Mucosa of stomach (tissue), 1 donor: ENCODE measurements around the gene SFSWAP.
"Not testable (repeated sequence)": the region's sequence is repeated elsewhere in the genome, so short reads cannot be mapped to it uniquely, and the experiment has no call there.

ENCODE experiments used
- H3K27me3 ChIP-seq: one replicate; pipeline ENCODE4 v1.7.0; 2013; ENCODE audit warnings: mild to moderate bottlenecking, low read length; ENCODE audit not compliant: control insufficient read depth, insufficient read depth
- H3K36me3 ChIP-seq: one replicate; pipeline ENCODE4 v1.7.0; 2013; ENCODE audit warnings: low read length; ENCODE audit not compliant: control insufficient read depth, insufficient read depth
- H3K4me1 ChIP-seq: one replicate; pipeline ENCODE4 v1.7.0; 2013; ENCODE audit warnings: mild to moderate bottlenecking, low read length; ENCODE audit not compliant: control insufficient read depth, insufficient read depth
- H3K4me3 ChIP-seq: one replicate; pipeline ENCODE4 v1.7.0; 2013; ENCODE audit warnings: low read length
- H3K9ac ChIP-seq: one replicate; pipeline ENCODE4 v1.7.0; 2013; ENCODE audit warnings: mild to moderate bottlenecking, low read length, moderate library complexity
- H3K9me3 ChIP-seq: one replicate; pipeline ENCODE4 v1.7.0; 2013; ENCODE audit warnings: mild to moderate bottlenecking, low read length, moderate library complexity; ENCODE audit not compliant: control insufficient read depth
- donor health status: Pancreatic carcinoma.

SFSWAP gene

DNA sequence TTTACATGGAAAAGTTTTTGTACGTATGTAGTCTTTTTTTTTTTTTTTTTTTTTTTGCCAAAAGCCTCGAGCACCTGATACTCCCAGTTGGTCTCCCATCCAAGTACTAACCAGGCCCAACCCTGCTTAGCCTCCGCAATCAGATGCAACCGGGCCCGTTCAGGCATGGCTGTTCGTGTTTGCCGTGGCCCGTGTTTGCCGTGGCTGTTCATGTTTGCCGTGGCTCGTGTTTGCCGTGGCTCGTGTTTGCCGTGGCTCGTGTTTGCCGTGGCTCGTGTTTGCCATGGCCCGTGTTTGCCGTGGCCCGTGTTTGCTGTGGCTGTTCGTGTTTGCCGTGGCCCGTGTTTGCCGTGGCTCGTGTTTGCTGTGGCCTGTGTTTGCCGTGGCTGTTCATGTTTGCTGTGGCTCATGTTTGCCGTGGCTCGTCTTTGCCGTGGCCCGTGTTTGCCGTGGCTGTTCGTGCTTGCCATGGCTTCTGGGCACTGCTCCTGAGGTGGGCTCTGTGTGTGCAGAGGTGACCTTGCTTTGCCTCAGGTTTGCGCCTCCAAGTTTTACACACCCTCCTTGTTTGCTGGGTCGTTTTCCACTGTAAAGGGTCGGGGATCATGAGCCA, 90.5 kb downstream of the SFSWAP start:
- peaks cover 7% of the 10 kb centered on the region for H3K36me3 ChIP-seq
- H3K4me1 ChIP-seq = peaks cover 5% of the 10 kb centered on the region
- H3K27me3 ChIP-seq = no peaks in the 10 kb centered on the region
- no peaks in the 10 kb centered on the region for H3K9me3 ChIP-seq
- H3K9ac ChIP-seq = no peak overlapping the region
- H3K4me3 ChIP-seq = no peak overlapping the region

DNA sequence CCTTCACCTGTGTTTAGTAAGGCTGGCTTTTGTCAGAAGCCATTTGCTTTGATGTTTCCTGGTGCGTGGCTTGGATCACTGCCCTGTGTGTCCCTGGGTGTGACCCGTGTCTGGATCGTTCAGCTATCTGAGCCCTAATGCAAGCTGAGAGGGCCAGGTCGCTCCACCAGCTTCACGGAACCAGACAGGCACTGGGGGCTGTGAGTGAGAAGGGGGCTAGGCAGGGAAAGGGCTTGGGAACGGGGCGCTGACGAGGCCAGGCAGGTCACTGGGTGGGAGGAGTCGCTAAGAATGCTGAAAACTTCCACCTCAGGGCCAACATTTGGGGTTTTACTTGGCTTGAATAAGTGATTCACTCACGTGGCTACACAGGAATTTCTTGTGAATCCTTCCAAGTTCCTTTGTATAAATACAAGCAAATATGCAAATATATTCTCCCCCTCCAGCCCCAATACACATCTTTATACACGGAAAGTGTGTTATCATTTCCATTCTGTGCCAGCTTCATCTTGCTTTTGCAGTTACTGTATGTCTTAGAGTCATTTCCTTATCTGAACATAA, 93.2 kb downstream of the SFSWAP start:
- no peak overlapping the region for H3K9ac ChIP-seq
- H3K4me3 ChIP-seq = no peak overlapping the region

DNA sequence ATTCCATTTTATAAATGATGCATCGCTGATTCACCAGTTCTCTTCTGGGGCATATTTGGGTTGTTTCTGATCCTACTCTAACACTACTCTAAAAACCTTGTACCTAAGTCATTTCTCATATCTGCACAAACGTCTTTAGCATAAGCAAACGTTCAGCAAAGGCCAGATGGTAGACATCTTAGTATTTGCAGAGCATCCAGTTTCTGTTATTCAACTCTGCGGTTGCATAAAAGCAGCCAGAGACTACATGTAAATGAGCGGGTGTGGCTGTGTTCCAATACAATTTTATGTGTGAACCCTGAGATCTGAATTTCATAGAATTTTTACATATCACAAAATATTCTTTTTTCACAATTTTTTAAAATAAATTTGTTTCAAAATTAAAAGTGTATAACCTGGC, 94.5 kb downstream of the SFSWAP start:
- H3K4me1 ChIP-seq = peaks cover 5% of the 10 kb centered on the region
- no peaks in the 10 kb centered on the region for H3K27me3 ChIP-seq
- H3K9me3 ChIP-seq = no peaks in the 10 kb centered on the region
- no peaks in the 10 kb centered on the region for H3K36me3 ChIP-seq
- no peak overlapping the region for H3K4me3 ChIP-seq
- H3K9ac ChIP-seq = no peak overlapping the region

More for the DNA sequence above, 93.2 kb downstream of the SFSWAP start:
- Histone ChIP-seq H3K27me3 (no peaks in the 10 kb centered on the region), H3K4me1 (peaks cover 5% of the 10 kb centered on the region), H3K36me3 (no peaks in the 10 kb centered on the region), H3K9me3 (no peaks in the 10 kb centered on the region)

DNA sequence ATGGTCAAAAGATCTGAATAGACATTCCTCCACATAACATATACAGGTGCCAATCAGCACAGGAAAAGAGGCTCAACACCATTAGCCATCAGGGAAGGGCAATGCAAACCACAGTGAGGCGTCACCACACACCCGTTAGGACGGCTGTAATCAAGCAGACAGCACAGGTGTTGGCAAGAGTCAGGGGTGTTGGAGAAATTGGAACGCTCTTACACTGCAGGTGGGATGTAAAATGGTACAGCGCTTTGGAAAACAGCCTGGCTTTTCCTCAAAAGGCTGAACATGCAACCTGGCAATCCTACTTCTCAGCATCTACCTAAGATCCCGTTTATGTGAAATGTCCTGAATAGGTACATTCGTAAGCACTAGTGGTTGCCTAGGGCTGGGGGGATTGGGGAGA, 95.8 kb downstream of the SFSWAP start:
- Histone ChIP-seq H3K36me3 (no peaks in the 10 kb centered on the region), H3K4me1 (peaks cover 5% of the 10 kb centered on the region), H3K4me3 (no peak overlapping the region), H3K27me3 (no peaks in the 10 kb centered on the region), H3K9me3 (no peaks in the 10 kb centered on the region), H3K9ac (no peak overlapping the region)

DNA sequence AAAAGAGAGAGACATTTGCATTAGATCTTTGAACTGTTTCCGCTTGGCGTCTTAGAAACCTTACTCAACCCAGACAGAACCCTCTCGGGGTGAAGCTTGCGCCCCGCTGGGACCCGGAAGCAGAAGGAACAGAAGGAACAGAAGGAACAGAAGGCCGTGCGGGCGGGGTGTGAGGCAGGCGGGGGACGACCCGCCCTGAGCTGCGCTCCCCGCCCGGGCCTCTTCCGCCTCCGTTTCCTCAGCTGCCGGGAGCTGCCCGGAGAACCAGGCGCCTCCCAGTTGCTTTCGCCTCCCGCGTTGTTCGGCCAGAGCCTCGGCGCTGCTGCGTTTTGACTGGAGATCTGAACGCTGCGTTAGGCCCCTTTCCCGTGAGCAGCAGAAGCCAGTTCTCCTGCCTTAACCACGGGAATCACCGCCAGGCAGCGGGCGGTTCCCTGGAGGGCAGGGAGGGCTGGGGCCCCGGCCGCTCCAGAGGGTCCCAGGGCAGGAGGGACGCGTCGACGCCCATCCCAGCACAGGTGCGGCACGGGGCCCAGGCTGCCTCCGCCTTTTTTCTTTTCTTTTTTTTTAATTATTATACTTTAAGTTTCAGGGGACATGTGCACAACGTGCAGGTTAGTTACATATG, 98.0 kb downstream of the SFSWAP start:
- Histone ChIP-seq H3K4me3 (no peak overlapping the region), H3K36me3 (no peaks in the 10 kb centered on the region), H3K9ac (no peak overlapping the region), H3K9me3 (no peaks in the 10 kb centered on the region), H3K27me3 (no peaks in the 10 kb centered on the region), H3K4me1 (peaks cover 3% of the 10 kb centered on the region)

DNA sequence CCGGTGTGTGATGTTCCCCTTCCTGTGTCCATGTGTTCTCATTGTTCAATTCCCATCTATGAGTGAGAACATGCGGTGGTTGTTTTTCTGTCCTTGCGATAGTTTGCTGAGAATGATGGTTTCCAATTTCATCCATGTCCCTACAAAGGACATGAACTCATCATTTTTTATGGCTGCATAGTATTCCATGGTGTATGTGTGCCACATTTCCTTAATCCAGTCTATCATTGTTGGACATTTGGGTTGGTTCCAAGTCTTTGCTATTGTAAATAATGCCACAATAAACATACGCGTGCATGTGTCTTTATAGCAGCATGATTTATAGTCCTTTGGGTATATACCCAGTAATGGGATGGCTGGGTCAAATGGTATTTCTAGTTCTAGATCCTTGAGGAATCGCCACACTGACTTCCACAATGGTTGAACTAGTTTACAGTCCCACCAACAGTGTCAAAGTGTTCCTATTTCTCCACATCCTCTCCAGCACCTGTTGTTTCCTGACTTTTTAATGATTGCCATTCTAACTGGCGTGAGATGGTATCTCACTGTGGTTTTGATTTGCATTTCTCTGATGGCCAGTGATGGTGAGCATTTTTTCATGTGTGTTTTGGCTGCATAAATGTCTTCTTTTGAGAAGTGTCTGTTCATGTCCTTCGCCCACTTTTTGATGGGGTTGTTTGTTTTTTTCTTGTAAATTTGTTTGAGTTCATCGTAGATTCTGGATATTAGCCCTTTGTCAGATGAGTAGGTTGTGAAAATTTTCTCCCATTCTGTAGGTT, 98.8 kb downstream of the SFSWAP start:
- H3K9me3 ChIP-seq, H3K27me3 ChIP-seq, H3K4me3 ChIP-seq, H3K36me3 ChIP-seq, H3K4me1 ChIP-seq, H3K9ac ChIP-seq: not testable (repeated sequence)

DNA sequence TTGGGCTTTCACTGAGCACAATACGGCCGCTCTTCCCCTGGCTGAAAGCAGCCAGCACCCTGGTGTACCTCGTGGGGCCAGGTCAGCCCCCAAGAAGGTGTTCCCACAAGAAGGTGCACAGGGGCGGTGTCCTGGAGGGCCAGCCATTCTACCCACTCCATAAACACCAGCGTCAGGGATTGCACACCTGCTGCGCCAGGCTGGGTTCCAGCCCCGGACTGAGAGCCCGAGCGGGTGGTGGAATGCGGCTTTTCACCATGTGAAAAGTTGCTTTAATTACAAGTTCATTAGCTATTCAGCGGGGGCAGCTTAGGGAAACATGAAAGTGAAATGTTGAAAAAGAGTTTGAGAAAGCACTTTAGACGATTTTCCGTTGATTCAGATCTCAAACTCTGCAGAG, 99.8 kb downstream of the SFSWAP start:
- Histone ChIP-seq H3K27me3 (no peaks in the 10 kb centered on the region), H3K4me3 (no peak overlapping the region), H3K9ac (no peak overlapping the region), H3K9me3 (no peaks in the 10 kb centered on the region), H3K36me3 (no peaks in the 10 kb centered on the region), H3K4me1 (no peaks in the 10 kb centered on the region)

DNA sequence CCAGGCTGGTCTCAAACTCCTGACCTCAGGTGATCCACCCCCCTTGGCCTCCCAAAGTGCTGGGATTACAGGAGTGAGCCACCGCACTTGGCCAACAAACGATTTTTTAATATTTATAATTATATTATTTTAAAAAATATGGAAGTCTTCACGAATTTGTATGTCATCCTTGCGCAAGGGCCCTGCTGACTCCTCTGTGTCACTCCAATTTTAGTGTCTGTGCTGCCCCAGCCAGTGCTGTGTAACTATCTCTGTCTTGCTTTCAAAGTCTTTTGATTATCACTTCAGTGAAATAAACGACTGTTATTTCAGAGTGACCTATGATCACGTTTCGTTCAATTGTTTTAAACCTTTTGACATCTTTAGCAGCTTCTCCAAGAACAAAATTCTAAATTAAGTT, 104.2 kb downstream of the SFSWAP start:
- no peak overlapping the region for H3K9ac ChIP-seq
- H3K4me1 ChIP-seq = no peaks in the 10 kb centered on the region
- no peaks in the 10 kb centered on the region for H3K27me3 ChIP-seq
- no peaks in the 10 kb centered on the region for H3K36me3 ChIP-seq
- no peaks in the 10 kb centered on the region for H3K9me3 ChIP-seq
- H3K4me3 ChIP-seq = no peak overlapping the region

DNA sequence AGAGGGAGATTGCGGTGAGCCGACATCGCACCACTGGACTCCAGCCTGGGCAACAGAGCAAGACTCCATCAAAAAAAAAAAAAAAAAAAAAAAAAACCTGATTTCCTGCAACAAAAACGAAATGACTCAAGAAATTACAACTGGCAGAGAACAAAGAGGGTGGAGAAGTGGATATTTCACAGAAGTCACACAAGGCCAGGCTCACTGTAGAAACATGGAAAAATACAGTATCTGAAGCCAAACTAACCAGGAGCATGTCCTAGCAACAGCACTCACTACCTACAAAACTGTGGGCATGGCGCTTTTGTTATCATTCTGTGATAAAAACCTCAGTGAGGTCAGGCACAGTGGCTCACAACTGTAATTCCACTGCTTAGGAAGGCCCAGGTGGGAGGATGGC, 105.6 kb downstream of the SFSWAP start:
- Histone ChIP-seq H3K4me3 (no peak overlapping the region), H3K9ac (no peak overlapping the region), H3K27me3 (no peaks in the 10 kb centered on the region), H3K36me3 (no peaks in the 10 kb centered on the region), H3K9me3 (no peaks in the 10 kb centered on the region), H3K4me1 (no peaks in the 10 kb centered on the region)

DNA sequence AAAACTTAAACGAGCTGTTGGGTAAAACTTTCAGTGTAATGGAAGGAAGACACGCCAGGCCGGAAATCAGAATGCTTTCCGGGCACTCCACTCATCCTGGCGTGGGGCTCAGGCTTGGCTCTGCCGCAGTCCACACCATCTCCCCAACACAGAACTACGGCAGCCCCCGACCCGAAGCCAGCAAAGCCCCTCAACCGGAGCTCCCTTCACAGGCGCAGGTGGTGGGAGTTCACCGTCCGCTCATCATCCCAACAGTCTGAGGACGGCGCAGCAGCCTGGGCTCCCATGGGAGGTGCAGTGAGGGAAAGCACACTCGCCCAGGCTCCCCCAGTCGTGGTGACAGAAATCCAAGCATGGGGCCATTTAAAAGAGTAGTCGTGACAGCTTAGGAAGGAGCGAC, 106.4 kb downstream of the SFSWAP start:
- H3K9ac ChIP-seq = no peak overlapping the region
- H3K4me3 ChIP-seq = no peak overlapping the region
- H3K4me1 ChIP-seq = no peaks in the 10 kb centered on the region
- no peaks in the 10 kb centered on the region for H3K36me3 ChIP-seq
- no peaks in the 10 kb centered on the region for H3K9me3 ChIP-seq
- H3K27me3 ChIP-seq = no peaks in the 10 kb centered on the region

DNA sequence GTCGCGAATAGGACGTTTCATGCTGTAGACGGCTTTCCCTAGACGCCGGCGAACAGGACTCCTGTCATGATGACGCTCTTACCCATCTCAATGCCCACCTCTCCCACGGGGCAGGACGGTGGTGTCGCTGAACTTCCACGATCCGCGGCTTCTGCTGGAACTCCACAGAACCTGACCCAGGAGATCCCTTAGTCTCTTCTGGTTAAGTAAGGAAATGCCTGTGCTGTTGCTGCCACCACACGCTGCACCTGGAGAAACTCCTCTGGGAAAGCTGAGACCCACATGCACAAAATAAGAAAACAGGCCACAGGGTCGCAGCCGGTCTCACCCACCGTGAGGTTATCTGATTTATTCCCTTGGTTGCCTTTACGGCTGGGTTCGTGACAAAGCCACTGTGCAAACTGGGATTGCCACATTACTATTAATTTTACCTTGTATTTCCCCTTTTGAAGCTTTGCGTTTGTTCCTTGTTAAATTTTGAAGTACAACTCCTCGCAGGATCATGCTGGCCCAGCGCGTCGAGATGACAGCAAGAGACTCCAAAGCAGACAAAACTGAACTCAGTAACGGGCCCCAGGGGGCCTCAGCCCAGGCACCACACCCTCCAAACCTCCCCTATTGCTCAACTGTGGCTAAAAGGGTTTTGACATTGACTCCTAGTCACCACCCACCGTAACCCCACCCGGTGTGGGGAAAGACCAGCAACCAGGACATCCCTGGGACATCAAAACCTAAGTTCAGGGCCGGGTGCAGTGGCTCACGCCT, 108.1 kb downstream of the SFSWAP start:
- H3K4me1 ChIP-seq = no peaks in the 10 kb centered on the region
- H3K27me3 ChIP-seq = no peaks in the 10 kb centered on the region
- no peaks in the 10 kb centered on the region for H3K36me3 ChIP-seq
- H3K9ac ChIP-seq = no peak overlapping the region
- H3K9me3 ChIP-seq = no peaks in the 10 kb centered on the region
- H3K4me3 ChIP-seq = no peak overlapping the region

DNA sequence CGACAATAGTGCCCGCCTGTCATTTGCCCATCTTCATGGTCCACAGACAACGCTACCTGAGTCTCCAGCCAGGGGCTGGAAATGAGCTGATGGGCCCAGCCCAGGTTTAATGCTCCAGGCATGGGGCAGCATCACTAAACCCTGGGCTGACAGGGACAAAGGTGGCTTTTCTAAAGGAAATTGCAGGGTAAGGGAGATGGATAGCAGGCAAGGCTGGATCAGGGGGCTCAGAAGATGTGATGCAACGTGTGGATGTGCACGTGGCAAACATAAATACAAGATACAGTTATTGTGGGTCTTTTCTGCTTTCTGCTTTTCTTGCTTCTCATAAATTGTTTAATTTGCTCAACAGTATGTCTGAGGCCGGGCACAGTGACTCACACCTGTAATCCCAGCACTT, 113.6 kb downstream of the SFSWAP start:
- Histone ChIP-seq H3K9me3 (no peaks in the 10 kb centered on the region), H3K4me3 (no peak overlapping the region), H3K4me1 (no peaks in the 10 kb centered on the region), H3K9ac (no peak overlapping the region), H3K27me3 (peaks cover 23% of the 10 kb centered on the region), H3K36me3 (no peaks in the 10 kb centered on the region)
